ENCODE data around the gene RFPL3.
"Not testable (repeated sequence)": the region's sequence is repeated elsewhere in the genome, so short reads cannot be mapped to it uniquely, and the experiment has no call there.

The RFPL3 gene

DNA sequence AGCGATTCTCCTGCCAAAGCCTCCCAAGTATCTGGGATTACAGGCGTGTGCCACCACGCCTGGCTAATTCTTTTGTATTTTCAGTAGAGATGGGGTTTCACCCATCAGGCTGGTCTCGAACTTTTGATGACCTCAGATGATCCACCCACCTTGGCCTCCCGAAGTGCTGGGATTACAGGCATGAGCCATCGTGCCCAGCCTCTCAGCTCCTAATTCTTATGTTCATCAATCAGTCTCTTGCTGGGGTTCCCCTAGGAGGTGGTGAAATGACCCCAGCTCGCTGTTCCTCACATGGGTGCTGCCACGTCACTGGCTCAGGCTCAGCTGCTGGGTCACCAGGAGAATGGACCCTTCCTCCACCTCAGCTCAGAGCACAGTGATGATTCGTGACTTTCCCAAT is at the start of gene RFPL3:
Gene RFPL3, plus strand, starts transcription at position 301 of the 400 bp plus-strand sequence. CDS start 205 bp downstream, outside the sequence.
- not testable (repeated sequence) for DNase-seq

- no peak for DNase-seq
These were observed 49.5 kb upstream of the RFPL3 start for GRCh38 chr22:32308191-32308590.

DNA sequence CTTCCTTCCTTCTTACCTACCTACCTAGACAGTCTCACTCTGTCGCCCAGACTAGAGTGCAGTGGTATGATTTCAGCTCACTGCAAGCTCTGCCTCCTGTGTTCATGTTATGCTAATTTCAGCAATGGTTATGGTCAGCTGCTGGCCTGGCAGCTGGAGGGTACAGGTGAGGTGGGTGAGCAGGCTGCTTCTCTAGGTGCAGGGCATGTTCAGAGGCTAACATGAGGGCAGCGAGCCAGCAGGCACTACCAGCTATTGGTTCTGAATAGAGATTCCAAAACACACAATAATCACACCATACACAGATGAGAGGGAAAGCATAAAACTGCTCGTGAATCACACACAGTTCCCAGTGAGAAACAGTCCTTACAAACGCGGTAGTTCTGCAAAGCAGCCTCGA is 48.7 kb upstream of the RFPL3 start:
- no peak for DNase-seq

DNA sequence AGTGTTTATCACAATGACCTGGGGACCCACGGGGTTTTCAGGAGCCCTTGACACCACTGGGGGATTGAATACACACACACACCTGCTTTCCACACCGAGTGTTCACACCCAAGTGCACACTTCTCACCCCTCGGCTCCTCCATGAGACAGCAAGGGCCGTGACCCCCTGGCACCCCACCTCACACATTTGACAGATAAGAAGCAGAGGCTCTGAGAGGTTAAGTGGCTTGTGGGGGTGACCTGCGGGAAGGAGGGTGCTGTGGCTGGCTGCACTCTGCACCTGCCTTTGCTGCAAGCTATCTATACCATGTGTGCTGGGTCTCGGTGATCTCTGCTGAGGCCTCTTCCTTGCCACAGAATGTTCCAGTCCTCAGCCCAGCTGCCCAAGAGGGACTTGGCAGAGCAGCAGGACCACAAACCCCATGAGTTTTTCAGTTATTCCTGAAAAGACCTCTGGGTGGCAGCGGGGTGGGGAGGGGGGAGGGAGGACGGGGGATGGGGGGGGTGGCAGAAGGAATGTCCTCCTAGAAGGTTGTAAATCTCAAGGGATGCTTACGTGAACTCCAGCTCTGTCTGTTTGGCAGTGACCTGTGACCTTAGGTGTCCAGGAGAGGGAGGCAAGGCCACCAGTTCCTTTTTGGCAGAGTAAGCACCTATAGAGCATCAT is 47.9 kb upstream of the RFPL3 start:
- no peak for DNase-seq

DNA sequence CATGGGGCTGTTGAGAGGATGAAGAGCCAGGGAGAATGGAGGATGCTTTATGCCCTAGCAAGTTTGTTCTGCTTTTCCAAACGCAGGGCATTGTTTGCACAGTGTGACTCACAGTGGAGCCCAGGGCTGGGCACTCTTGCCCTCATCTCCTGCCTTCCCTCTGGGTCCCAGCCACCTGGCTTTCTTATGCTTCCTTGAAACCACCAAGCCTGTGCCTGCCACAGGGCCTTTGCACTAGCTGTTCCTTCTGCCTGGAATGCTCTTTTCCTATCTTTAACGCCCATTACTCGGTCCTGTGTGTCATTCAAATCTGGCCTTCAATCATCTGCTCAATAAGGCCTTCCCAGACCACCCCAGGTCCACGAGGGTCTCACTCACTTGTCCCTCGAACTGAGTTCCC is 46.9 kb upstream of the RFPL3 start:
- no peak for DNase-seq

- DNase-seq = no peak
These were observed 46.1 kb upstream of the RFPL3 start for GRCh38 chr22:32311551-32312071.

DNA sequence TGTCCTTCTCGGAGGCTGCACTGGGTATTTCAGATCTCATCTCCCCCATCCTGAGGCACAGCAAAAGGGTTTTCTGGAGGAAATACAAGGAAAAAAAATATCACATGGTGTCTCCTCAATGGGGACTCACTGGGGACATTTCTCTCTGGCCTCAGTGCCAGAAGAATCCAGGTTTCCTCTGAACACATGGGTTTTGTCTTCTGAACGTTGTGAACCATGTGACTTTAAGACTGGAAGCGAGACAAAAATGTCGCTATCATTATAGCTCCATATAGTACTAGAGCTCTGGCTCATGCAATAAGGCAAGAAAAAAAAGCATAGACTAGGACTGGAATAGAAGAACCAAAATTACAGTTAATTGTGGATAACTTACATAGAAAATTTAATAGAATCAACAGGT is 44.9 kb upstream of the RFPL3 start:
- no peak for DNase-seq

DNA sequence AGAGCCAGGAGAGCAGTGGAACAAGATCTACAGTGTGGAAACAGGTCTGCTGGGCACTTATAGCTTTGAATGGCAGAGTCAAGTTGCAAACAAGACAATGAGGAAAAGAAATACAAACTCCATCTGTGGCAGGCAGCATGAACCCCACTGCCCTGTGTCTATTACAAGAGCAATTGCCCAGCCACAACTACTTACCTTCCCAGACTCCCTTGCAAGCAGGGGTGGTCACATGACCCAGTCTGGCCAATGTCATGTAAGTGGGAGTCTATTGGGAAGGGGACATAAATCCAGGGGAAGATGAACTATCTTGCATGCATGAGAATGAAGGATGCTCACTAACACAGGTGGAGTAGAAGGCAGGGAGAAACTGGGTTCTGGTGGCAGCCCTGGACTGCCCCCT is 44.1 kb upstream of the RFPL3 start:
- DNase-seq = no peak

DNA sequence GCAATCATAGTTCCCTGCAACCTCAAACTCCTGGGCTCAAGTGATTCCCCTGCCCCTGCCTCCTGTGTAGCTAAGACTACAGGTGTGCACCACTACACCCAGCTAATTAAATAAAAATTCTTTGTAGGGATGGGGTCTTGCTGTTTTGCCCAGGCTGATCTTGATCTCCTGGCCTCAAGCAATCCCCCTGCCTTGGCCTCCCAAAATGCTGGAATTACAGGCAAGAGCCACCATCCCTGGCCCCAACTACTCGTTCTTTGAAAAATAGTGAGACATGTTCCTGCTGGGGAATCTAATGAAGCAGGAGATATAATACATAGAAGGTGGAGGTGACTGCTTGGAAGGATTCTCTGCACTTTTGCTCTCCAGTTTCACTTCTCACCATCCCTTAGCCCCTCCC is 40.1 kb upstream of the RFPL3 start:
- DNase-seq = no peak

DNA sequence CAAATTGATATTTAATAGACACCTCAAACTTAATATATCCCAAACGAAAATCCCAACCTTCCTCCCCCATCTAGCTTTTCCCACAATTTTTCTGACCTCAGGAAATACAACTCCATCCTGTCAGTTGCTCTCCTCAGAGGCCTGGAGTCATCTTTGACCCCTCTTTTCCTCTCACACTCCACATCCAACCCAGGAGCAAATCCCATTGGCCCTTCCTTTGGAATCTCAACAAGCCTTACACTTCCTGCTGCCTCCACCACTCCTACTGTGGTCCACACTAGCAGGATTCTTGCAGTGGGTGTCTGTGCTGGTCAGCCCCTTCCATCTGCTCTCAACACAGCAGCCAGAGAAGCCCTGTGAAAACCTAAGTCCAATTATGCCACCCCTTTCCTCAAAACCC is 39.3 kb upstream of the RFPL3 start:
- DNase-seq = no peak

- DNase-seq = no peak
These were observed 37.7 kb upstream of the RFPL3 start for GRCh38 chr22:32319861-32320406.

DNA sequence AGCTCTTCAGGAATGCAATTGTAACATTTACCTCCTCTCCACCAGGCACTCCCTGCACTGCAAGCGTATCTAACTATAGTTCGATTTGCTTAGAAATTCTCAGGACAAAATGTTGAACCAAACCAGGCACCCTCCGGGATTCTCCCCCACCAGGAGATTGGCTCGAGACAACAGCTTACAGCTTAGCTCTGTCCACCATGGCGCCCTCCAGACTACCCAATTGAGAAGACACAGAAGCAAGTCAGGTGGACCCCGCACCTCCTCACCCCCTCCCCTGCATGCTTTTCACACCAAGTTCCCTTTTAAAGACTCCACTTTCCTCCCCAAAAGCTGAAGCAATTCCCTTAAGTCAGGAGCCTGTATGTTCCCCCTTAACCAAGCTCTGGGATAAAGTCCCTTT is 34.7 kb upstream of the RFPL3 start:
- DNase-seq = no peak

GRCh38 chr22:32323513-32324164 is 34.0 kb upstream of the RFPL3 start:
- DNase-seq = no peak

GRCh38 chr22:32324505-32325415 is 32.9 kb upstream of the RFPL3 start:
- no peak for DNase-seq

- no peak for DNase-seq
These were observed 32.3 kb upstream of the RFPL3 start for GRCh38 chr22:32325416-32325801.

- no peak for DNase-seq
These were observed 31.8 kb upstream of the RFPL3 start for GRCh38 chr22:32325811-32326237.

- DNase-seq = no peak
These were observed 31.0 kb upstream of the RFPL3 start for GRCh38 chr22:32326647-32327046.

DNA sequence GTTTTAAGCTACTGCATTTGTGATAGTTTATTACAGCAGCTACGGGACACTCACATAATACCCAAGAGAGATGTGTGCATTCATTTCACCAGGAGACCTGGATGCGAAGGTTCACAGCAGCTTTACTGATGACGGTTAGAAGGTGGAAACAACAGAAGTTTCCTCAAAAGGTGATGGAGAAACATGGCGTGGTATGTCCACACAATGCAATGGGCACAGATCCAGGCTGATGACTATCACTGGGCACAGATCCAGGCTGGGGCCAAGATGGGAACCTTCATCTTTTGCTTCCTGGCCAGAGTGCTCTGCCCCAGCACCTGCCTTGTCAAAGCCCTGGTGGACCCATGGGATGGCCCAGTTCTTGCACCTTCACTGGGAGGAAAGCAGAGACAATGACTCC is 30.6 kb upstream of the RFPL3 start:
- DNase-seq = no peak

DNA sequence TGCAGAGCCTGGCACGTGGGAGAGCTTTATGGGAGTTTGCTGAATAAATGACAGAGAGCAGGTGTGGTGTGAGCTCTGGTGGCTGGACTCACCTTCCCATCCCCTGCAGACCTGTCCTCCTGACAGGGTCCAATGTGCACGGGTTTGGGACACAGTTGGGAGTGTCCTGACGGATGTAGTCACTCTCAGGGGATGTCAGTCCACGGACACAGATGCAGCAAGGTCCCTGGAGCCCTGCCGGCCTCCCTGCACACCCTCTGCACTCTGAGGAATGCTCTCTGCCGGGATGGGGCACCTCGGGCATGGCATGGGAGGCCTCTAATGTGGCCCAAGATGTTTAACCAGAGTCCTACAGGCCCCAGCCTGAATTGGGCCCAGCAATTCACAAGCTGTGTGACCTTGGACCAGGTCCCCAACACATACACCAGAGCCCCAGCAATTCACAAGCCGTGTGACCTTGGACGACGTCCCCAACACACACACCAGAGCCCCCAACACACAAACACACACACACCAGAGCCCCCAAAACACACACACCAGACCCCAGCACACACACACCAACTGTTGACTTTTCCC is 30.0 kb upstream of the RFPL3 start:
- no peak for DNase-seq

- no peak for DNase-seq
These were observed 29.1 kb upstream of the RFPL3 start for GRCh38 chr22:32328306-32329201.

- DNase-seq = no peak
These were observed 28.4 kb upstream of the RFPL3 start for GRCh38 chr22:32329202-32329645.

All from CD4-positive, alpha-beta T cell treated with Interleukin-6 for 4 hours (primary cell).